SJCRH30 (cell line): ENCODE measurements around the gene BTBD2. TPM values are rescaled to one million over a fixed set of nuclear protein-coding genes. Genes with fewer than 3 reads are reported as not detected.

Source experiments
- DNase-seq, 2 experiments: peaks; one replicate each; pipeline ENCODE4 v3.0.0-alpha.2; 2015 to 2020
- H3K27ac ChIP-seq: fragments of 250-450 bp; sonication (Bioruptor Pico); 2 replicates; pipeline ENCODE4 v1.5.1; 2020; ENCODE audit warnings: mild to moderate bottlenecking, moderate library complexity
- H3K27me3 ChIP-seq: fragments of 250-450 bp; sonication (Bioruptor Pico); 2 replicates; pipeline ENCODE4 v1.5.1; 2020; ENCODE audit warnings: mild to moderate bottlenecking, moderate library complexity
- H3K36me3 ChIP-seq: fragments of 250-450 bp; sonication (Bioruptor Pico); 2 replicates; pipeline ENCODE4 v1.5.1; 2020; ENCODE audit warnings: mild to moderate bottlenecking, moderate library complexity
- H3K4me1 ChIP-seq: fragments of 250-450 bp; sonication (Bioruptor Pico); 2 replicates; pipeline ENCODE4 v1.5.1; 2020; ENCODE audit warnings: mild to moderate bottlenecking, moderate library complexity
- H3K4me3 ChIP-seq: fragments of 250-450 bp; sonication (Bioruptor Pico); 2 replicates; pipeline ENCODE4 v1.5.1; 2020; ENCODE audit warnings: mild to moderate bottlenecking, moderate library complexity
- H3K9me3 ChIP-seq: fragments of 250-450 bp; sonication (Bioruptor Pico); replicated peaks from 2 replicates; pipeline ENCODE4 v1.5.1; 2020; ENCODE audit warnings: mild to moderate bottlenecking, moderate library complexity
- total RNA-seq: library from RNA; depleted of rRNA; stranded (reverse); fragments of >200 nt; shearing (Covaris generic); gene quantifications from 2 replicates; pipeline ENCODE4 v1.2.3, GENCODE V29; 2014

Gene BTBD2
- total RNA-seq, 1 experiment from 2014 or later = 16.2 TPM

- H3K27me3 ChIP-seq = no peaks in the 10 kb centered on the region
- no peaks in the 10 kb centered on the region for H3K9me3 ChIP-seq
- H3K36me3 ChIP-seq = peaks cover 9% of the 10 kb centered on the region; the same call in 1 of the 2 replicates
- no peak overlapping the region for H3K4me3 ChIP-seq
- H3K27ac ChIP-seq = peak overlapping the region; percentile 35; the same call in 1 of the 2 replicates
- peak; percentile 42 to 48 for DNase-seq
- peaks cover 22% of the 10 kb centered on the region for H3K4me1 ChIP-seq
Measured at GRCh38 chr19:1945899-1946298, 69.6 kb downstream of the BTBD2 start.

- peak; percentile 65 to 76 for DNase-seq
- Histone ChIP-seq H3K9me3 (no peaks in the 10 kb centered on the region), H3K27ac (peak overlapping the region; percentile 35; the same call in 1 of the 2 replicates), H3K4me1 (peaks cover 22% of the 10 kb centered on the region), H3K36me3 (peaks cover 9% of the 10 kb centered on the region; the same call in 1 of the 2 replicates), H3K4me3 (0 out of 2 replicates have a peak overlapping the region, but pooled peaks have one; percentile 8), H3K27me3 (no peaks in the 10 kb centered on the region)
Measured at GRCh38 chr19:1944916-1945561, 70.5 kb downstream of the BTBD2 start.

- Histone ChIP-seq H3K36me3 (peaks cover 6% of the 10 kb centered on the region; the same call in 1 of the 2 replicates), H3K27me3 (no peaks in the 10 kb centered on the region), H3K27ac (no peak overlapping the region), H3K9me3 (no peaks in the 10 kb centered on the region), H3K4me1 (peaks cover 26% of the 10 kb centered on the region), H3K4me3 (no peak overlapping the region)
- DNase-seq = no peak
Measured at GRCh38 chr19:1944088-1944915, 71.2 kb downstream of the BTBD2 start.

GRCh38 chr19:1943661-1944087, 71.8 kb downstream of the BTBD2 start:
- Histone ChIP-seq H3K4me1 (peaks cover 26% of the 10 kb centered on the region), H3K27me3 (no peaks in the 10 kb centered on the region), H3K9me3 (no peaks in the 10 kb centered on the region), H3K4me3 (peak overlapping the region; percentile 62), H3K36me3 (peaks cover 4% of the 10 kb centered on the region; the same call in 1 of the 2 replicates), H3K27ac (no peak overlapping the region)
- no peak for DNase-seq

GRCh38 chr19:1942934-1943555, 72.5 kb downstream of the BTBD2 start:
- peaks cover 26% of the 10 kb centered on the region for H3K4me1 ChIP-seq
- no peaks in the 10 kb centered on the region for H3K27me3 ChIP-seq
- peak overlapping the region; percentile 62 for H3K4me3 ChIP-seq
- no peak overlapping the region; the same call in 1 of the 2 replicates for H3K27ac ChIP-seq
- peaks cover 4% of the 10 kb centered on the region; the same call in 1 of the 2 replicates for H3K36me3 ChIP-seq
- no peaks in the 10 kb centered on the region for H3K9me3 ChIP-seq
- DNase-seq = peak in 1 of 2 experiments; percentile 32

GRCh38 chr19:1942078-1942933, 73.2 kb downstream of the BTBD2 start:
- Histone ChIP-seq H3K36me3 (peaks cover 2% of the 10 kb centered on the region; the same call in 1 of the 2 replicates), H3K4me1 (peaks cover 26% of the 10 kb centered on the region)
- DNase-seq = peak; percentile 74 to 76

GRCh38 chr19:1941146-1942077, 74.1 kb downstream of the BTBD2 start, which contains the start of gene CSNK1G2:
Gene CSNK1G2 (plus strand): TSS chr19:1941172. CDS start chr19:1969773, 28,601 bp downstream.
- peak within 1 kb of the TSS; percentile 88 for H3K27ac ChIP-seq
- H3K36me3 ChIP-seq = no peaks in the 10 kb centered on the region
- no peaks in the 10 kb centered on the region for H3K27me3 ChIP-seq
- H3K4me3 ChIP-seq = peak within 1 kb of the TSS; percentile 70
- no peaks in the 10 kb centered on the region for H3K9me3 ChIP-seq
- H3K4me1 ChIP-seq = peaks cover 27% of the 10 kb centered on the region
- no peak for DNase-seq

More at GRCh38 chr19:1942078-1942933, 73.2 kb downstream of the BTBD2 start:
- no peaks in the 10 kb centered on the region for H3K9me3 ChIP-seq
- peak overlapping the region; percentile 62 for H3K4me3 ChIP-seq
- no peaks in the 10 kb centered on the region for H3K27me3 ChIP-seq
- H3K27ac ChIP-seq = peak overlapping the region; percentile 32

- Histone ChIP-seq H3K4me1 (peaks cover 11% of the 10 kb centered on the region), H3K4me3 (no peak overlapping the region), H3K27me3 (no peaks in the 10 kb centered on the region), H3K9me3 (no peaks in the 10 kb centered on the region), H3K36me3 (no peaks in the 10 kb centered on the region), H3K27ac (no peak overlapping the region)
- DNase-seq = no peak
Measured at GRCh38 chr19:1938071-1938470, 77.4 kb downstream of the BTBD2 start.

- no peaks in the 10 kb centered on the region for H3K9me3 ChIP-seq
- no peaks in the 10 kb centered on the region for H3K27me3 ChIP-seq
- H3K27ac ChIP-seq = no peak overlapping the region
- DNase-seq = no peak
- H3K4me1 ChIP-seq = peaks cover 11% of the 10 kb centered on the region
- no peak overlapping the region for H3K4me3 ChIP-seq
- no peaks in the 10 kb centered on the region for H3K36me3 ChIP-seq
Measured at GRCh38 chr19:1936916-1937610, 78.5 kb downstream of the BTBD2 start.

GRCh38 chr19:1936430-1936829, 79.1 kb downstream of the BTBD2 start:
- no peaks in the 10 kb centered on the region for H3K36me3 ChIP-seq
- H3K4me3 ChIP-seq = peak overlapping the region; percentile 12
- peak overlapping the region; percentile 60 for H3K27ac ChIP-seq

GRCh38 chr19:1935484-1936208, 79.9 kb downstream of the BTBD2 start:
- no peaks in the 10 kb centered on the region for H3K36me3 ChIP-seq
- H3K4me3 ChIP-seq = peak overlapping the region; percentile 12
- H3K27ac ChIP-seq = peak overlapping the region; percentile 60
- peaks cover 11% of the 10 kb centered on the region for H3K4me1 ChIP-seq
- no peaks in the 10 kb centered on the region for H3K27me3 ChIP-seq
- DNase-seq = peak; percentile 75 to 78
- peaks cover 4% of the 10 kb centered on the region for H3K9me3 ChIP-seq

More at GRCh38 chr19:1936430-1936829, 79.1 kb downstream of the BTBD2 start:
- no peak for DNase-seq
- Histone ChIP-seq H3K9me3 (peaks cover 3% of the 10 kb centered on the region), H3K27me3 (no peaks in the 10 kb centered on the region), H3K4me1 (peaks cover 11% of the 10 kb centered on the region)
